ENCODE measurements around the gene OR5H15.

OR5H15 gene

DNA sequence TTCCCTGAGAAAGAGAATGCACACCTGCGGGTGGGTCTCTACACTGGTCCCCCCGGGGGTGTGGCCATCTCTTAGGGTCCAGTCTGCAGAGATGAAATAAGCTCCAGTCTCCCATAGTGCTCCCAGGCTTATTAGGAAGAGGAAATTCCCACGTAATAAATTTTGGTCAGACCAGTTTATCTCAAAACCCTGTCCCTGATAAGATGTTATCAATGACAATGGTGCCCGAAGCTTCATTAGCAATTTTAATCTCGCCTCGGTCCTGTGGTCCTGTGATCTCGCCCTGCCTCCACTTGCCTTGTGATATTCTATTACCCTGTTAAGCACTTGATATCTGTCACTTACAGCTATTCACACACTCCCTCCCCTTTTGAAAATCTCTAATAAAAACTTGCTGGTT, 46.8 kb downstream of the OR5H15 start:
- ATAC-seq: no peak
- TF ChIP-seq ZNF8 (CRISPR knock-in tag; IDR thresholded peaks at IDR 0.05): no peak
- TF ChIP-seq ZNF565 (CRISPR knock-in tag; conservative IDR thresholded peaks at IDR 0.05; ENCODE audit: low read depth): no peak
- TF ChIP-seq, protein P1, sequence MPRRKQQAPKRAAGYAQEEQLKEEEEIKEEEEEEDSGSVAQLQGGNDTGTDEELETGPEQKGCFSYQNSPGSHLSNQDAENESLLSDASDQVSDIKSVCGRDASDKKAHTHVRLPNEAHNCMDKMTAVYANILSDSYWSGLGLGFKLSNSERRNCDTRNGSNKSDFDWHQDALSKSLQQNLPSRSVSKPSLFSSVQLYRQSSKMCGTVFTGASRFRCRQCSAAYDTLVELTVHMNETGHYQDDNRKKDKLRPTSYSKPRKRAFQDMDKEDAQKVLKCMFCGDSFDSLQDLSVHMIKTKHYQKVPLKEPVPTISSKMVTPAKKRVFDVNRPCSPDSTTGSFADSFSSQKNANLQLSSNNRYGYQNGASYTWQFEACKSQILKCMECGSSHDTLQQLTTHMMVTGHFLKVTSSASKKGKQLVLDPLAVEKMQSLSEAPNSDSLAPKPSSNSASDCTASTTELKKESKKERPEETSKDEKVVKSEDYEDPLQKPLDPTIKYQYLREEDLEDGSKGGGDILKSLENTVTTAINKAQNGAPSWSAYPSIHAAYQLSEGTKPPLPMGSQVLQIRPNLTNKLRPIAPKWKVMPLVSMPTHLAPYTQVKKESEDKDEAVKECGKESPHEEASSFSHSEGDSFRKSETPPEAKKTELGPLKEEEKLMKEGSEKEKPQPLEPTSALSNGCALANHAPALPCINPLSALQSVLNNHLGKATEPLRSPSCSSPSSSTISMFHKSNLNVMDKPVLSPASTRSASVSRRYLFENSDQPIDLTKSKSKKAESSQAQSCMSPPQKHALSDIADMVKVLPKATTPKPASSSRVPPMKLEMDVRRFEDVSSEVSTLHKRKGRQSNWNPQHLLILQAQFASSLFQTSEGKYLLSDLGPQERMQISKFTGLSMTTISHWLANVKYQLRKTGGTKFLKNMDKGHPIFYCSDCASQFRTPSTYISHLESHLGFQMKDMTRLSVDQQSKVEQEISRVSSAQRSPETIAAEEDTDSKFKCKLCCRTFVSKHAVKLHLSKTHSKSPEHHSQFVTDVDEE (CRISPR knock-in tag; IDR thresholded peaks at IDR 0.05): no peak
- TF ChIP-seq RARB (CRISPR knock-in tag; IDR thresholded peaks at IDR 0.05): no peak
- TF ChIP-seq POU6F1 (CRISPR knock-in tag; IDR thresholded peaks at IDR 0.05; ENCODE audit: borderline replicate concordance, low read depth): no peak
- TF ChIP-seq CSDC2 (CRISPR knock-in tag; IDR thresholded peaks at IDR 0.05): no peak
- no peak for TF ChIP-seq ZC3H10 (CRISPR knock-in tag; IDR thresholded peaks at IDR 0.05)
- TF ChIP-seq, protein P2, sequence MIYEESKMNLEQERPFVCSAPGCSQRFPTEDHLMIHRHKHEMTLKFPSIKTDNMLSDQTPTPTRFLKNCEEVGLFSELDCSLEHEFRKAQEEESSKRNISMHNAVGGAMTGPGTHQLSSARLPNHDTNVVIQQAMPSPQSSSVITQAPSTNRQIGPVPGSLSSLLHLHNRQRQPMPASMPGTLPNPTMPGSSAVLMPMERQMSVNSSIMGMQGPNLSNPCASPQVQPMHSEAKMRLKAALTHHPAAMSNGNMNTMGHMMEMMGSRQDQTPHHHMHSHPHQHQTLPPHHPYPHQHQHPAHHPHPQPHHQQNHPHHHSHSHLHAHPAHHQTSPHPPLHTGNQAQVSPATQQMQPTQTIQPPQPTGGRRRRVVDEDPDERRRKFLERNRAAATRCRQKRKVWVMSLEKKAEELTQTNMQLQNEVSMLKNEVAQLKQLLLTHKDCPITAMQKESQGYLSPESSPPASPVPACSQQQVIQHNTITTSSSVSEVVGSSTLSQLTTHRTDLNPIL (CRISPR knock-in tag; IDR thresholded peaks at IDR 0.05; ENCODE audit: low read depth): no peak

DNA sequence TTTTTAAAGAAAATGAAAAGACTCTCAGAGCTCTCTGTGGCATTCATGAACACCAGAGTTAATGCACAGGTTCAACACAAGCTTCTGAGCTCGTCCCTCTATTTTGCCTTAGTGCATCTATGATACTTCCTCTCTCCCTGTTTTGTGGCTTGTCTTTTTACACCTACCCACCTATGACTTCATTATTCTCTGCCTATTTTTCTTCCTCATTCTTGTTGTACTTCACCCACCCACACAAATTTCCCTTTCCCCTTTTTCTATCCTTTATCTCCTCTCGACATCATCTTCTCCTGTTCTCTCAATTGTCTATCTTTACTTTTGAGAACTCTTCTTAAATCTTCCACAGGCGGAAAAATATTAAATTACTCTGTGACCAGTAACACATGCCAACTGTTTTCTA, 48.6 kb downstream of the OR5H15 start:
- ATAC-seq: no peak
- TF ChIP-seq PATZ1 (CRISPR knock-in tag; IDR thresholded peaks at IDR 0.05; ENCODE audit: borderline replicate concordance): no peak
- no peak for TF ChIP-seq CSRNP3 (CRISPR knock-in tag; IDR thresholded peaks at IDR 0.05)
- no peak for TF ChIP-seq OSR1 (CRISPR knock-in tag; IDR thresholded peaks at IDR 0.05)
